MCF 10A (cell line): Measurements from ENCODE around the gene NFIX. TPM values are rescaled to one million over a fixed set of nuclear protein-coding genes. Genes with fewer than 3 reads are reported as not detected.

ENCODE experiments used
- BruUV-seq: library from RNA; stranded (reverse); fragments of 400-500 nt; replicated peaks from 2 replicates; lab custom pipeline; 2021; lab: Mats Ljungman, UMichigan
- CTCF ChIA-PET: fragments of 300-600 bp; sonication (Branson Sonifier 250); formaldehyde crosslinking; extraction: SDS; loops from one replicate; lab custom pipeline; 2021; ENCODE audit warnings: antibody characterized with exemption, inconsistent platforms; lab: Yijun Ruan, JAX
- POLR2A ChIA-PET: fragments of 300-600, 350-650 bp; sonication (Branson Sonifier 250); formaldehyde crosslinking; extraction: SDS; loops from one replicate; lab custom pipeline; 2020; ENCODE audit warnings: antibody characterized with exemption, inconsistent platforms; lab: Yijun Ruan, JAX
- DNase-seq: peaks from one replicate; pipeline ENCODE4 v3.0.0-alpha.2; 2018; ENCODE audit not compliant: unreplicated experiment
- H3K27ac Mint-ChIP-seq: one replicate; pipeline ENCODE4 v1.8.0; 2022; ENCODE audit warnings: mild to moderate bottlenecking, low read depth, mixed read lengths; ENCODE audit not compliant: unreplicated experiment
- H3K27me3 Mint-ChIP-seq: one replicate; pipeline ENCODE4 v1.8.0; 2022; ENCODE audit warnings: mixed read lengths; ENCODE audit not compliant: insufficient read depth, unreplicated experiment
- H3K36me3 Mint-ChIP-seq: one replicate; pipeline ENCODE4 v1.8.0; 2022; ENCODE audit warnings: mild to moderate bottlenecking, moderate library complexity, mixed read lengths; ENCODE audit not compliant: insufficient read depth, unreplicated experiment
- H3K4me1 Mint-ChIP-seq: one replicate; pipeline ENCODE4 v1.8.0; 2022; ENCODE audit warnings: mixed read lengths; ENCODE audit not compliant: insufficient read depth, unreplicated experiment
- H3K4me3 Mint-ChIP-seq: one replicate; pipeline ENCODE4 v1.8.0; 2022; ENCODE audit warnings: mild to moderate bottlenecking, moderate library complexity, mixed read lengths; ENCODE audit not compliant: unreplicated experiment
- H3K9me3 Mint-ChIP-seq: one replicate; pipeline ENCODE4 v1.8.0; 2022; ENCODE audit warnings: mixed read lengths; ENCODE audit not compliant: unreplicated experiment
- intact Hi-C: fragments of 100-400 bp; cut with micrococcal nuclease; formaldehyde crosslinking; loops from 2 replicates; pipeline ENCODE4 v1.14.1; 2022
- total RNA-seq: library from RNA; stranded (reverse); gene quantifications from 2 replicates; pipeline ENCODE4 v1.2.3, GENCODE V29; 2022
- TF ChIP-seq, protein P1 (sequence below): fragments of 200-600 bp; IDR thresholded peaks from one replicate; pipeline ENCODE4 v1.8.0; 2022; ENCODE audit warnings: antibody characterized with exemption, mild to moderate bottlenecking; ENCODE audit not compliant: unreplicated experiment

NFIX gene
- total RNA-seq, 1 experiment from 2014 or later = 27.2 TPM

DNA sequence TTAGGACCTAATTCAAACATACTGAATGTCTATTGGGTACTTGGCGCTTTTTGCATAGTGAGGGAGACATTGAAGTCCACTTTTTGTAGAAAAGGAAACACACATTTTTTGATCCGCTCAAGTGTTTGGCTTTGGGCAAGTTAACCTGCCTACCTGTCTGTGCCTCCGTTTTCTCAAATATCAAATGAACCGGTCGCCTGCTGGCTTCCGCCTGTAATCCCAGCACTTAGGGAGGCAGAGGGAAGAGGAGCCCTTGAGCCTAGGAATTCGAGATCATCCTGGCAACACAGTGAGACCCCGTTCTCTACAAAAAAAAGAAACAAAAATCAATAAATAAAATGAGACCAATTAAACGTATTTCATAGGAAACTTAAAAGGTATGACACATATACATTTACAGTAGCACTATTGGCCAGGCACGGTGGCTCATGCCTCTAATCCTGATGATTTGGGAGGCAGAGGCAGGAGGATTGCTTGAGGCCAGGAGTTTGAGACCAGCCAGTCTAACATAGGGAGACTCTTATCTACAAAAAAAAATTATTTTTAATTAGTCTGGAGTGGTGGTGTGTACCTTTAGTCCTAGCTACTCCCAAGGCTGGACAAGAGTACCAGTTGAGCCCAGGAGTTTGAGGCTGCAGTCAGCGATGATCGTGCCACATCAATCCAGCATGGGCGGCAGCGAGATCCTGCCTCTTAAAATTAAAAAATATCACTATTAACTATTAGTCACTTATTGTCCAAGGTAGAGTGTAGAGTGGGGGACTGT lies 48.4 kb upstream of the NFIX start:
- Mint-ChIP-seq H3K27me3 (no peaks in the 10 kb centered on the region), H3K9me3 (no peaks in the 10 kb centered on the region), H3K4me3 (peak overlapping the region; percentile 84), H3K4me1 (peaks cover 13% of the 10 kb centered on the region), H3K27ac (peak overlapping the region; percentile 94), H3K36me3 (peaks cover 88% of the 10 kb centered on the region)
- TF ChIP-seq, protein P1, sequence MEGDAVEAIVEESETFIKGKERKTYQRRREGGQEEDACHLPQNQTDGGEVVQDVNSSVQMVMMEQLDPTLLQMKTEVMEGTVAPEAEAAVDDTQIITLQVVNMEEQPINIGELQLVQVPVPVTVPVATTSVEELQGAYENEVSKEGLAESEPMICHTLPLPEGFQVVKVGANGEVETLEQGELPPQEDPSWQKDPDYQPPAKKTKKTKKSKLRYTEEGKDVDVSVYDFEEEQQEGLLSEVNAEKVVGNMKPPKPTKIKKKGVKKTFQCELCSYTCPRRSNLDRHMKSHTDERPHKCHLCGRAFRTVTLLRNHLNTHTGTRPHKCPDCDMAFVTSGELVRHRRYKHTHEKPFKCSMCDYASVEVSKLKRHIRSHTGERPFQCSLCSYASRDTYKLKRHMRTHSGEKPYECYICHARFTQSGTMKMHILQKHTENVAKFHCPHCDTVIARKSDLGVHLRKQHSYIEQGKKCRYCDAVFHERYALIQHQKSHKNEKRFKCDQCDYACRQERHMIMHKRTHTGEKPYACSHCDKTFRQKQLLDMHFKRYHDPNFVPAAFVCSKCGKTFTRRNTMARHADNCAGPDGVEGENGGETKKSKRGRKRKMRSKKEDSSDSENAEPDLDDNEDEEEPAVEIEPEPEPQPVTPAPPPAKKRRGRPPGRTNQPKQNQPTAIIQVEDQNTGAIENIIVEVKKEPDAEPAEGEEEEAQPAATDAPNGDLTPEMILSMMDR = no peak
- intact Hi-C loops = no loop called here
- no peak for DNase-seq
- ChIA-PET POLR2A (interaction anchor here (0.6 to 1.8 kb wide), 14 partner anchors 8 to 900 kb away, joined by 3 to 51 read pairs (median 4); partner anchors contain the start of genes FARSA, GADD45GIP1, GCDH and IER2), CTCF (interaction anchor here (0.9 to 1.4 kb wide), 2 partner anchors 18 to 19 kb away, joined by 8 read pairs; no protein-coding TSS in a partner anchor)
- TSS peak; percentile 29 for BruUV-seq

- POLR2A ChIA-PET = interaction anchor here (1.0 to 1.4 kb wide), 2 partner anchors 8 to 11 kb away, joined by 3 to 5 read pairs; partner anchors contain the start of gene GADD45GIP1
- Mint-ChIP-seq H3K27ac (no peak overlapping the region), H3K9me3 (no peaks in the 10 kb centered on the region), H3K36me3 (peaks cover 88% of the 10 kb centered on the region), H3K27me3 (no peaks in the 10 kb centered on the region), H3K4me3 (peak overlapping the region; percentile 84), H3K4me1 (peaks cover 13% of the 10 kb centered on the region)
- intact Hi-C loops = no loop called here
- DNase-seq = no peak
- TF ChIP-seq, protein P1 = no peak
- CTCF ChIA-PET = interaction anchor here (0.6 to 1.4 kb wide), 3 partner anchors 17 to 801 kb away, joined by 3 to 8 read pairs (median 3); no protein-coding TSS in a partner anchor
- BruUV-seq = no TSS peak
Measured at GRCh38 chr19:12947702-12948611, 47.3 kb upstream of the NFIX start.

GRCh38 chr19:12948612-12949362 lies 46.5 kb upstream of the NFIX start:
- intact Hi-C loops = no loop called here
- H3K9me3 Mint-ChIP-seq = no peaks in the 10 kb centered on the region
- H3K27ac Mint-ChIP-seq = no peak overlapping the region
- TF ChIP-seq, protein P1 = no peak
- H3K4me1 Mint-ChIP-seq = peaks cover 7% of the 10 kb centered on the region
- ChIA-PET CTCF (interaction anchor here (0.6 to 1.4 kb wide), 2 partner anchors 17 to 37 kb away, joined by 4 to 8 read pairs; no protein-coding TSS in a partner anchor), POLR2A (interaction anchor here (0.6 kb wide), 1 partner anchor 314 kb away, joined by 3 read pairs; no protein-coding TSS in a partner anchor)
- no peak overlapping the region for H3K4me3 Mint-ChIP-seq
- DNase-seq = no peak
- H3K36me3 Mint-ChIP-seq = peaks cover 87% of the 10 kb centered on the region
- no TSS peak for BruUV-seq
- H3K27me3 Mint-ChIP-seq = no peaks in the 10 kb centered on the region
